Stomach (tissue), 4 donors: Measurements from ENCODE around the gene ATP12A.

Experiments used
- CTCF ChIP-seq, 7 experiments: fragments of 450-650 bp in 4 of 7; fragments of 200-600 bp in 3 of 7; sonication (generic) in 3 of 7; IDR thresholded peaks; one replicate each; pipeline ENCODE4 v1.5.1; 2016 to 2019; ENCODE audit warnings: antibody characterized with exemption in 7 of 7, control low read depth in 2 of 7, mild to moderate bottlenecking in 1 of 7
- POLR2A ChIP-seq, 4 donors: fragments of 450-650 bp; IDR thresholded peaks; one replicate each; pipeline ENCODE4 v1.6.1; 2016; ENCODE audit warnings: antibody characterized with exemption in 4 of 4, control low read depth in 2 of 4, mild to moderate bottlenecking in 1 of 4, moderate library complexity in 1 of 4
- POLR2AphosphoS5 ChIP-seq, 3 donors: sonication (generic); formaldehyde crosslinking; IDR thresholded peaks; one replicate each; pipeline ENCODE4 v1.6.1; 2016; ENCODE audit warnings: antibody characterized with exemption in 3 of 3

- TF ChIP-seq CTCF (IDR thresholded peaks at IDR 0.05) (no peak), POLR2AphosphoS5 (IDR thresholded peaks at IDR 0.05) (no peak), POLR2A (IDR thresholded peaks at IDR 0.05) (no peak)
Observed at GRCh38 chr13:24661713-24662112, 18.5 kb upstream of the ATP12A start.
